Measurements from ENCODE around the gene CD320. TPM values are rescaled to one million over a fixed set of nuclear protein-coding genes. Genes with fewer than 3 reads are reported as not detected.
"Not testable (repeated sequence)": the region's sequence is repeated elsewhere in the genome, so short reads cannot be mapped to it uniquely, and the experiment has no call there.

CD320 gene
- total RNA-seq, 1 donor from 2014 or later = 126 TPM

- no peaks in the 10 kb centered on the region for H3K36me3 Mint-ChIP-seq (ENCODE audit: low read depth)
- intact Hi-C loops (cut with micrococcal nuclease) = loop anchor here (10.0 kb wide), 1 partner anchor 215 kb away; no protein-coding TSS in a partner anchor
Observed at GRCh38 chr19:8269724-8270123, 38.4 kb downstream of the CD320 start.

GRCh38 chr19:8265872-8266271 lies 42.3 kb downstream of the CD320 start:
- H3K9me3 Mint-ChIP-seq = no peaks in the 10 kb centered on the region
- no peaks in the 10 kb centered on the region for H3K27me3 Mint-ChIP-seq (ENCODE audit: insufficient read depth)
- no peaks in the 10 kb centered on the region for H3K36me3 Mint-ChIP-seq (ENCODE audit: low read depth)
- no peak overlapping the region for H3K27ac Mint-ChIP-seq
- peaks cover 26% of the 10 kb centered on the region for H3K4me1 Mint-ChIP-seq (ENCODE audit: low read depth)
- no peak overlapping the region for H3K4me3 Mint-ChIP-seq
- no peak for DNase-seq (ENCODE audit: low spot score)
- intact Hi-C loops (cut with micrococcal nuclease) = loop anchor here (10.0 kb wide), 1 partner anchor 219 kb away; no protein-coding TSS in a partner anchor

More at GRCh38 chr19:8269724-8270123, 38.4 kb downstream of the CD320 start:
- H3K4me3 Mint-ChIP-seq = peak overlapping the region; percentile 82
- H3K4me1 Mint-ChIP-seq (ENCODE audit: low read depth) = peaks cover 26% of the 10 kb centered on the region
- peak overlapping the region; percentile 85 for H3K27ac Mint-ChIP-seq
- DNase-seq (ENCODE audit: low spot score) = no peak
- H3K27me3 Mint-ChIP-seq (ENCODE audit: insufficient read depth) = no peaks in the 10 kb centered on the region
- no peaks in the 10 kb centered on the region for H3K9me3 Mint-ChIP-seq

GRCh38 chr19:8264248-8264647 lies 43.9 kb downstream of the CD320 start:
- intact Hi-C loops (cut with micrococcal nuclease) = loop anchor here (10.0 kb wide), 1 partner anchor 221 kb away; no protein-coding TSS in a partner anchor
- not testable (repeated sequence) for H3K4me3 Mint-ChIP-seq; DNase-seq (ENCODE audit: low spot score); H3K9me3 Mint-ChIP-seq; H3K36me3 Mint-ChIP-seq (ENCODE audit: low read depth); H3K27ac Mint-ChIP-seq; H3K27me3 Mint-ChIP-seq (ENCODE audit: insufficient read depth)
- H3K4me1 Mint-ChIP-seq (ENCODE audit: low read depth) = peaks cover 26% of the 10 kb centered on the region

GRCh38 chr19:8262431-8262830 lies 45.7 kb downstream of the CD320 start:
- Mint-ChIP-seq H3K4me3 (no peak overlapping the region), H3K27ac (no peak overlapping the region), H3K36me3 (ENCODE audit: low read depth) (peaks cover 5% of the 10 kb centered on the region), H3K4me1 (ENCODE audit: low read depth) (peaks cover 19% of the 10 kb centered on the region), H3K9me3 (no peaks in the 10 kb centered on the region), H3K27me3 (ENCODE audit: insufficient read depth) (no peaks in the 10 kb centered on the region)
- intact Hi-C loops (cut with micrococcal nuclease) = loop anchor here (10.0 kb wide), 1 partner anchor 222 kb away; no protein-coding TSS in a partner anchor
- DNase-seq (ENCODE audit: low spot score) = no peak

- no peak overlapping the region for H3K27ac Mint-ChIP-seq
- intact Hi-C loops (cut with micrococcal nuclease) = loop anchor here (10.0 kb wide), 1 partner anchor 223 kb away; no protein-coding TSS in a partner anchor
- no peak for DNase-seq (ENCODE audit: low spot score)
- H3K4me3 Mint-ChIP-seq = no peak overlapping the region
- no peaks in the 10 kb centered on the region for H3K27me3 Mint-ChIP-seq (ENCODE audit: insufficient read depth)
- no peaks in the 10 kb centered on the region for H3K9me3 Mint-ChIP-seq
- peaks cover 19% of the 10 kb centered on the region for H3K4me1 Mint-ChIP-seq (ENCODE audit: low read depth)
- H3K36me3 Mint-ChIP-seq (ENCODE audit: low read depth) = peaks cover 5% of the 10 kb centered on the region
Observed at GRCh38 chr19:8261881-8262280, 46.3 kb downstream of the CD320 start.

GRCh38 chr19:8261347-8261746 lies 46.8 kb downstream of the CD320 start:
- DNase-seq (ENCODE audit: low spot score) = no peak
- Mint-ChIP-seq H3K4me1 (ENCODE audit: low read depth) (peaks cover 19% of the 10 kb centered on the region), H3K27me3 (ENCODE audit: insufficient read depth) (no peaks in the 10 kb centered on the region), H3K27ac (no peak overlapping the region), H3K36me3 (ENCODE audit: low read depth) (peaks cover 5% of the 10 kb centered on the region), H3K9me3 (no peaks in the 10 kb centered on the region), H3K4me3 (no peak overlapping the region)
- intact Hi-C loops (cut with micrococcal nuclease) = loop anchor here (10.0 kb wide), 1 partner anchor 223 kb away; no protein-coding TSS in a partner anchor

GRCh38 chr19:8259922-8260247 lies 48.3 kb downstream of the CD320 start:
- no peak for DNase-seq (ENCODE audit: low spot score)
- Mint-ChIP-seq H3K27ac (no peak overlapping the region), H3K36me3 (ENCODE audit: low read depth) (peaks cover 8% of the 10 kb centered on the region), H3K4me1 (ENCODE audit: low read depth) (peaks cover 7% of the 10 kb centered on the region), H3K9me3 (no peaks in the 10 kb centered on the region), H3K4me3 (no peak overlapping the region), H3K27me3 (ENCODE audit: insufficient read depth) (no peaks in the 10 kb centered on the region)
- intact Hi-C loops (cut with micrococcal nuclease) = loop anchor here (10.0 kb wide), 1 partner anchor 225 kb away; no protein-coding TSS in a partner anchor

- intact Hi-C loops (cut with micrococcal nuclease) = no loop called here
- Mint-ChIP-seq H3K27ac (no peak overlapping the region), H3K4me1 (ENCODE audit: low read depth) (peaks cover 7% of the 10 kb centered on the region)
Observed at GRCh38 chr19:8259142-8259921, 48.8 kb downstream of the CD320 start.

GRCh38 chr19:8257052-8257443 lies 51.1 kb downstream of the CD320 start:
- intact Hi-C loops (cut with micrococcal nuclease) = no loop called here
- peaks cover 10% of the 10 kb centered on the region for H3K36me3 Mint-ChIP-seq (ENCODE audit: low read depth)
- no peaks in the 10 kb centered on the region for H3K9me3 Mint-ChIP-seq
- H3K4me1 Mint-ChIP-seq (ENCODE audit: low read depth) = peaks cover 7% of the 10 kb centered on the region
- no peaks in the 10 kb centered on the region for H3K27me3 Mint-ChIP-seq (ENCODE audit: insufficient read depth)
- H3K27ac Mint-ChIP-seq = no peak overlapping the region
- no peak for DNase-seq (ENCODE audit: low spot score)
- H3K4me3 Mint-ChIP-seq = no peak overlapping the region

More at GRCh38 chr19:8259142-8259921, 48.8 kb downstream of the CD320 start:
- Mint-ChIP-seq H3K36me3 (ENCODE audit: low read depth) (peaks cover 8% of the 10 kb centered on the region), H3K9me3 (no peaks in the 10 kb centered on the region), H3K4me3 (no peak overlapping the region), H3K27me3 (ENCODE audit: insufficient read depth) (no peaks in the 10 kb centered on the region)
- DNase-seq (ENCODE audit: low spot score) = no peak

GRCh38 chr19:8256276-8257051 lies 51.7 kb downstream of the CD320 start:
- no peak overlapping the region for H3K27ac Mint-ChIP-seq
- no peak for DNase-seq (ENCODE audit: low spot score)

GRCh38 chr19:8255426-8256125 lies 52.6 kb downstream of the CD320 start:
- peaks cover 7% of the 10 kb centered on the region for H3K4me1 Mint-ChIP-seq (ENCODE audit: low read depth)
- no peaks in the 10 kb centered on the region for H3K9me3 Mint-ChIP-seq
- H3K27me3 Mint-ChIP-seq (ENCODE audit: insufficient read depth) = no peaks in the 10 kb centered on the region
- no peak overlapping the region for H3K27ac Mint-ChIP-seq
- intact Hi-C loops (cut with micrococcal nuclease) = no loop called here
- no peak overlapping the region for H3K4me3 Mint-ChIP-seq
- DNase-seq (ENCODE audit: low spot score) = no peak
- peaks cover 10% of the 10 kb centered on the region for H3K36me3 Mint-ChIP-seq (ENCODE audit: low read depth)

More at GRCh38 chr19:8256276-8257051, 51.7 kb downstream of the CD320 start:
- H3K36me3 Mint-ChIP-seq (ENCODE audit: low read depth) = peaks cover 10% of the 10 kb centered on the region
- H3K9me3 Mint-ChIP-seq = no peaks in the 10 kb centered on the region
- H3K27me3 Mint-ChIP-seq (ENCODE audit: insufficient read depth) = no peaks in the 10 kb centered on the region
- intact Hi-C loops (cut with micrococcal nuclease) = no loop called here
- H3K4me1 Mint-ChIP-seq (ENCODE audit: low read depth) = peaks cover 7% of the 10 kb centered on the region
- no peak overlapping the region for H3K4me3 Mint-ChIP-seq

- intact Hi-C loops (cut with micrococcal nuclease) = no loop called here
- Mint-ChIP-seq H3K27ac (no peak overlapping the region), H3K4me1 (ENCODE audit: low read depth) (peaks cover 4% of the 10 kb centered on the region), H3K36me3 (ENCODE audit: low read depth) (peaks cover 6% of the 10 kb centered on the region), H3K4me3 (no peak overlapping the region), H3K27me3 (ENCODE audit: insufficient read depth) (no peaks in the 10 kb centered on the region), H3K9me3 (no peaks in the 10 kb centered on the region)
- no peak for DNase-seq (ENCODE audit: low spot score)
Observed at GRCh38 chr19:8254286-8255001, 53.7 kb downstream of the CD320 start.

All from activated T-helper 1 cell treated with anti-CD3 and anti-CD28 coated beads, Interleukin-12 subunit alpha, Interleukin-12 subunit beta, Interleukin-2, Interleukin-4 antibody, amounts not matched to agents 30 ng/mL and 10 ng/mL and 1 ng/mL, durations not matched to agents 14 hours and 24 hours and 36 hours (primary cell).